Coronary artery (tissue), 2 donors: ENCODE results near the gene SLC16A3.
"Not testable (repeated sequence)": the region's sequence is repeated elsewhere in the genome, so short reads cannot be mapped to it uniquely, and the experiment has no call there.

Experiments
- DNase-seq: peaks from one replicate; pipeline ENCODE4 v3.0.0-alpha.2; 2017; ENCODE audit warnings: low spot score
- H3K27ac ChIP-seq, 2 donors: fragments of 200-600 bp; sonication (generic); one replicate each; pipeline ENCODE4 v1.5.1; 2016 to 2019
- H3K4me3 ChIP-seq: fragments of 200-600 bp; sonication (generic); 2 replicates; pipeline ENCODE4 v1.5.1; 2016; ENCODE audit warnings: mild to moderate bottlenecking, moderate library complexity
- CTCF ChIP-seq: fragments of 200-600 bp; sonication (generic); IDR thresholded peaks from one replicate; pipeline ENCODE4 v1.5.1; 2019; ENCODE audit warnings: antibody characterized with exemption

SLC16A3 gene

GRCh38 chr17:82204831-82205719, 23.8 kb upstream of the SLC16A3 start:
- no peak for TF ChIP-seq CTCF
- DNase-seq, result no peak
- Histone ChIP-seq H3K27ac (no peak overlapping the region), H3K4me3 (no peak overlapping the region)

GRCh38 chr17:82205720-82206508, 22.9 kb upstream of the SLC16A3 start:
- Histone ChIP-seq H3K27ac (peak overlapping the region in 1 of 2 donors; percentile 32), H3K4me3 (peak overlapping the region; percentile 9)
- peak; percentile 81 for DNase-seq
- peak; percentile 89 for TF ChIP-seq CTCF

GRCh38 chr17:82210655-82211054, 18.2 kb upstream of the SLC16A3 start:
- H3K4me3 ChIP-seq, DNase-seq, H3K27ac ChIP-seq: not testable (repeated sequence)

- Histone ChIP-seq H3K4me3 (peak within 1 kb of the TSS; percentile 97), H3K27ac (peak within 1 kb of the TSS; percentile 71 to 87)
- TF ChIP-seq CTCF, result no peak
- peak; percentile 86 for DNase-seq
Measured at GRCh38 chr17:82212331-82213250, 16.3 kb upstream of the SLC16A3 start, which contains the start of gene CCDC57. CCDC57 (minus strand) TSS chr17:82212842; CDS start chr17:82201944, 10,898 bp downstream.

GRCh38 chr17:82213251-82214011, 15.4 kb upstream of the SLC16A3 start:
- H3K27ac ChIP-seq, result peak overlapping the region; percentile 71 to 87
- no peak for TF ChIP-seq CTCF
- H3K4me3 ChIP-seq, result peak overlapping the region; percentile 97
- peak; percentile 79 for DNase-seq

GRCh38 chr17:82214012-82214628, 14.7 kb upstream of the SLC16A3 start:
- DNase-seq, result peak; percentile 72
- TF ChIP-seq CTCF, result no peak
- Histone ChIP-seq H3K27ac (no peak overlapping the region), H3K4me3 (no peak overlapping the region)
